ENCODE results near the gene RPL5.
A peak's percentile ranks its signal among the peaks of the same experiment; 100 is the strongest.

Gene RPL5

DNA sequence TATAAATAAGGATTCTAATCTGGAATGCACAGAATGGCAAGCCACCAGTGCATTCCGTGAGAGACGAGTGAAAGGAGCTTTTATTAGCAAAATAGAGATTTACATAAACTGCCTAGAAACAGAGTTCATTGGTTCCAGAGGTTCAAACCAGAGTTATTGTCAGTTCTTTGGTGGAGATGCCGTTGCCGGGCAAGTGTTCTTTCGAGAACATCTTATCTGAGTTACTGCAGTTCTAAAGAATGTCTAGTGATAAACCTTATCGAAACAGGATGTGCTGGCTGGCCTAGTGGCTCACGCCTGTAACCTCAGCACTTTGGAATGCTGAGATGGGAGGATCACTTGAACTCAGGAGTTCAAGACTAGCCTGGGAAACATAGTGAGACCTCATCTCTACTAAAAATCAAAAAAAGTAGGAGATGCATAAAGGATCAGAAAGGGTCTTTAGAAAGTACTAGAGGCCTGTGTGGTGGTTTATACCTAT is 27.1 kb upstream of the RPL5 start:
- TF ChIP-seq, protein P1, sequence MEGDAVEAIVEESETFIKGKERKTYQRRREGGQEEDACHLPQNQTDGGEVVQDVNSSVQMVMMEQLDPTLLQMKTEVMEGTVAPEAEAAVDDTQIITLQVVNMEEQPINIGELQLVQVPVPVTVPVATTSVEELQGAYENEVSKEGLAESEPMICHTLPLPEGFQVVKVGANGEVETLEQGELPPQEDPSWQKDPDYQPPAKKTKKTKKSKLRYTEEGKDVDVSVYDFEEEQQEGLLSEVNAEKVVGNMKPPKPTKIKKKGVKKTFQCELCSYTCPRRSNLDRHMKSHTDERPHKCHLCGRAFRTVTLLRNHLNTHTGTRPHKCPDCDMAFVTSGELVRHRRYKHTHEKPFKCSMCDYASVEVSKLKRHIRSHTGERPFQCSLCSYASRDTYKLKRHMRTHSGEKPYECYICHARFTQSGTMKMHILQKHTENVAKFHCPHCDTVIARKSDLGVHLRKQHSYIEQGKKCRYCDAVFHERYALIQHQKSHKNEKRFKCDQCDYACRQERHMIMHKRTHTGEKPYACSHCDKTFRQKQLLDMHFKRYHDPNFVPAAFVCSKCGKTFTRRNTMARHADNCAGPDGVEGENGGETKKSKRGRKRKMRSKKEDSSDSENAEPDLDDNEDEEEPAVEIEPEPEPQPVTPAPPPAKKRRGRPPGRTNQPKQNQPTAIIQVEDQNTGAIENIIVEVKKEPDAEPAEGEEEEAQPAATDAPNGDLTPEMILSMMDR (IDR thresholded peaks at IDR 0.05; ENCODE audit: borderline replicate concordance, insufficient read depth, low read depth, low read length), result no peak
- no peak overlapping the region for H3K4me3 ChIP-seq (ENCODE audit: low read depth, low read length)

DNA sequence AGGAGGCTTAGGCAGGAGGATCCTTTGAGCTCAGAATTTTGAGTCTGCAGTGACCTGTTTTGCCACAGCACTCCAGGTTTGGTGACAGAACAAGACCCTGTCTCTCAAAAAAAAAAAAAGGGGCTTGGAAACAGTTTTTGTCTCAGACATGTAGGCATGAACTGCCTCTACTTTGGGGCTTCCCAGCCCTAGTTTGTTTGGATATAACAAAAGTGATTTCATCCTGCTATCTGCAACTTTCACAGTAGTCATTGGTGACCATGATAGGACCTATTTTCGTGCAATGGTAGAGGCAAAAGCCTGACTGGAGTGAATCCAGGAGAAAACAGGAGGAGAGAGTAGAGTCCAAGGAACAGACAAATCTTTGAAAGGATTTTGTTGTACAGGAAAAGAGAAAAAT is 26.6 kb upstream of the RPL5 start:
- H3K4me3 ChIP-seq (ENCODE audit: low read depth, low read length), result no peak overlapping the region
- TF ChIP-seq, protein P1 (IDR thresholded peaks at IDR 0.05; ENCODE audit: borderline replicate concordance, insufficient read depth, low read depth, low read length), result no peak

DNA sequence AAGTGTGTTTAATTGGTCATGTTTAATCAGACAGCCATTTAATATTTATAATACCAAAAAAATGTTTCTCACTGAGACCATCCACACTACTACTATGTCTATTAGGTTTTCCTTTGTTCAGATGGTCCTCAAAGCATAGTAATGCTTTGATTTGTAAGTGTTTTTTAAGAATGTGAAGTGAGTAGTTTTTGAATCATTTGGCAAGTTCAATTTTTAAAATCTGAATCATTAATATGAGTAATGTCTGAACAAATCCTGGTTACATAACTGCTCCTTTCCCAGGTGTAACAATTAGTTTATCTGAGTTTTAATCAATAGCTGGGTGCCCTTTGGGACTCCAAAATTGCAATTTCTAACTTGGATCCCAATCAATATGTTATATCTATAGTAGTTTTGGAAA is 23.5 kb upstream of the RPL5 start:
- TF ChIP-seq, protein P1 (IDR thresholded peaks at IDR 0.05; ENCODE audit: borderline replicate concordance, insufficient read depth, low read depth, low read length), result no peak
- H3K4me3 ChIP-seq (ENCODE audit: low read depth, low read length), result no peak overlapping the region

DNA sequence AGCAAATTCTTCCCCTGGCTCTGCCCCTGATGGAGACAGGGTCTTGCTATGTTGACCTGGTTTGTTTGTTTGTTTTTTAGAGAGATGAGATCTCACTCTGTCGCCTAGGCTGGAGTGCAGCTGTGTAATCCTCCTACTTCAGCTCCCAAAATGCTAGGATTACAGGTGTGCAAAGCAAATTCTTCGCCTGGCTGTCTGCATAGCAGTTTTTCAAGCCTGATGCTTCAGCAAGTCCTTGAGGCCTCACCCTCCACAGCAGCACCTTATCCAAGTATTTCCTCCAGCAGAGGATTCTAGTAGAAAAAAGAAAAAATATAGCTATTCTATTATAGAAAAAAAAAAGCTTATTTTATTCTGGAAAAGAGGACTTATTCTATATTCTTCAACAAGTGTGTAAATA is 15.1 kb upstream of the RPL5 start:
- TF ChIP-seq, protein P1 (IDR thresholded peaks at IDR 0.05; ENCODE audit: borderline replicate concordance, insufficient read depth, low read depth, low read length), result no peak

DNA sequence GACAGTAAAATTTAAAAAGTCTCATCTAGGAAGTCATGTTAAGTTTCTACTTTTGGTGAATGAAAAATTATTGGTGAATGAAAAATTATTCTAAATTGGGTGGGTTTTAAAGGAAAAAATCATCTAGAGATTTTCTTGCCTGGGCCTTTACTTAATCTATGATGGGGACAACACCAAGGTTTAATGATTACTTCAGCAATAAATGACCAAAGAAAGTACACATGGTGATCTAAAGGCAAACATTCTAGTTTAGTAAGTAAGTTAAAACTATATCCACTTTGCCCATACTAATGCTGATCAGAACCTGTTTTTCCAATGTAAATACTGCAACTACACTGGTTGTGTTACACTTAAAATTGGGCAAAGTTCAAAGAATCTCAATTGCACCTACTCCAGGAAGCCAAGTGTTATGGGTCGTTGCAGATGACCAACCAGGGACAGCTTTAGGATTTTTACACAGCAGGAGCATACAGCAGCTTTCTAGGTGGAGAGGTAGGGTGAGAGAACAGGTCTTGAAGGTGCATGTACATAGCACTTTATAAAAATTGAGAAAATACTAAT is 14.6 kb upstream of the RPL5 start:
- TF ChIP-seq, protein P1 (IDR thresholded peaks at IDR 0.05; ENCODE audit: borderline replicate concordance, insufficient read depth, low read depth, low read length), result no peak
- H3K4me3 ChIP-seq (ENCODE audit: low read depth, low read length), result no peak overlapping the region

More for the DNA sequence above, 15.1 kb upstream of the RPL5 start:
- no peak overlapping the region for H3K4me3 ChIP-seq (ENCODE audit: low read depth, low read length)

DNA sequence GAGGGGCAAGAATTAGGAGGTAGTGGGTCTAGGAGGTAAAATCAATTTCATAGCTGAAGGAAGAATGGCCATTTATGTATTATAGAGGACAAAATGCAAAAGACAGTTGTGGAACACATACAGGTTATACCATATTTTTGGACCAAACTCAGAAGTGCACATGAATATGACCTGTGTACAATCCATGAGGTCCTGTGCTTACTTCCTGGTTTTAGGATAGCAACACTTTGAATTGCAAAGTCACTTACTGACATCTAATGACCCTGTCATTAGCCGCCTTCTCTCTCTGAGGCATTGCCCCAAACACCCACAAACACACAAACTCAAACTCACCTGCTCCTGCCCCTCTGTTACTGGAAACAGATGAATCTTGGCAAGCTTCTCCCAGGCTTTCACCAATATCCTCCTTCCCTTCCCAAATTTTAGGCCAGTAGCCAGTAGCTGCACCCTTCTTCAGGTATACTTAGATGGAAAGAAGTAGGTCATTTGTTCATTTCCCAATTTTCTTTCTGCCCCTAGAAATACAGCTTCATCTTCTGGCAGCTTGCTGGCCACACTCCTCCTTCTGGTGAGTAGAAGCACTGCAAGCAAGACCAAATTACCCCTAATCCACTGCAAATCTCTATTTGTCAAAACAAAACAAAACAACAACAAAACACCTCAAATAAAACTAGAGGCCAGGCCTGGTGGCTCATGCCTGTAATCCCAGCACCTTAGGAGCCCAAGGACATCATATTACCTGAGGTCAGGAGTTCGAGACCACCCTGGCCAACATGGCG is 13.7 kb upstream of the RPL5 start:
- H3K4me3 ChIP-seq (ENCODE audit: low read depth, low read length), result no peak overlapping the region
- TF ChIP-seq, protein P1 (IDR thresholded peaks at IDR 0.05; ENCODE audit: borderline replicate concordance, insufficient read depth, low read depth, low read length), result peak; percentile 82

DNA sequence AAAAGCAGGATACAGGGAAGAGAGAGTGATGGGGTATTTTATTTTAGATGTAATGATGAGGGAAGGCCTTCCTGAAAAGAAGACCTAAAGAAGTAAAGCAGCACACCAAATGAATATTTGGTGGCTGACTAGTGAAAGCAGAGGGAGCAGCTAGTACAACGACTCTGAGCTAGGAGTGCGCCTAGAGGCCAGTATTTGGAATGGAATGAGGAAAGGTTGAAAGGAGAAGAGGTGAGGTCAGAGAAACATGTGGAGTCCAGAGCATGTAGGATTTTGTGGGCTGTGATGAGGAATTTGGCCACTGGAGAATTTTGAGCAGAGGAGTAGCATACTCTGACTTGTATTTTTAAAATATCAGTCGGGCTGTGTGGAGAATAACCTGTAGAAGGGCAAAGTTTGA is 11.8 kb upstream of the RPL5 start:
- no peak overlapping the region for H3K4me3 ChIP-seq (ENCODE audit: low read depth, low read length)
- TF ChIP-seq, protein P1 (IDR thresholded peaks at IDR 0.05; ENCODE audit: borderline replicate concordance, insufficient read depth, low read depth, low read length), result no peak

Data from GM12875 (cell line).